TTC549 (cell line): ENCODE measurements around the gene RCAN1.
"Not testable (repeated sequence)": the region's sequence is repeated elsewhere in the genome, so short reads cannot be mapped to it uniquely, and the experiment has no call there.

Experiments used
- FAIRE-seq: peaks from 2 replicates; lab custom pipeline; 2012; peaks lifted over from hg19 to GRCh38; lab: Jason Lieb, UNC

RCAN1 gene

DNA sequence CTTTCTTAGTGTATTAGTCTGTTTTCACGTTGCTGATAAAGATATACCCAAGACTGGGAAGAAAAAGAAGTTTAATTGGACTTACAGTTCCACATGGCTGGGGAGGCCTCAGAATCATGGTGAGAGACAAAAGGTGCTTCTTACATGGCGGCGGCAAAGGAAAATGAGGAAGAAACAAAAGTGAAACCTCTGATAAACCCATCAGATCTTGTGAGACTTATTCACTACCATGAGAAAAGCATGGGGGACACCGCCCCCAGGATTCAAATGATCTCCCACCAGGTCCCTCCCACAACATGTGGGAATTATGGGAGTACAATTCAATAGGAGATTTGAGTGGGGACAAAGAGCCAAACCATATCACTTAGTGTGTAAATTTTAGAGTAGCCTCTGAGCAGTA lies 46.1 kb downstream of the RCAN1 start:
- FAIRE-seq, result not testable (repeated sequence)

DNA sequence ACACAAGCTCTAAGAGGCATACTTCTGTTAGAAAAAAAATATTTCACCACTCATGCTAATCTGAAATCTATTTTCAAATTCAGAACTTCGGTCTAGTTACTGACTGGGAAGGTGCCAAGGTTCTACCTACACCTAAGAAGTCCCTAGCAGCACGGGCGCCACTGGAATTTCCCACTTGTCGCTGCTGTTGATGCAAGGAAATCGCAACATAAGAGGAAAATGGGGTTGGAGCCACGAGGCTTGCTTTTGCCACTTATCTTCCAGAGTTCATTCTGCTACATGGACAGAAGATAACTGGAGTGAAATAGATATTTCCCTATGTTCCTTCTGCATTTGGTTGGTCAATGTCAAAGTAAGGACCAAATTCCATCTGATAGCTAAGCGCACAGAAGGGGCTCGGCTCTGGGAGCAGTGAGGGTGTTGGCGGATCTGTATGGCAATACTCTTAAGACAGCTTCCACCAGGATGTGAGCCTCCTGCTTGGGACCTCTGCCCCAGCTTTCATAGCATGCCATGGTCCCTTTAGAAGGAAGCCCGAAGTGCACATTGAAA lies 47.2 kb downstream of the RCAN1 start:
- no peak for FAIRE-seq

DNA sequence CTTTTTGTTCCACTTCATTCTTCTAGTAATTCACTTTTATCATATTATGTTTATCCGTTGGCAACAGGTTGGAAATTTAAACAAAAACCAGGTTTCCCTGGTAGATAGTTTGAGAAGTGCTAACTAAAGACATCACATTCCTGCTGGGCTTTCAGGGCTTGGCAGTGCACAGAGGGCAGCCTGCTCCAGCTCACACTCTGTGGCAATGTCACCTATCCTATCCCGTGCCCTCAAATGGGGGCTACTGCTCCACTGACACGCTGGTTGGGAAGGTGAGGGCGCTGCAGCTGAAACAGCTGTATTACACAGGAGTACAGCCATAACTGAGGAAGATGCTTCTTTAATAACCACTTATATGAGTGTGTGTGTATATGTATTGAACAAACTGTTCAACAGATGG lies 49.7 kb downstream of the RCAN1 start:
- no peak for FAIRE-seq

DNA sequence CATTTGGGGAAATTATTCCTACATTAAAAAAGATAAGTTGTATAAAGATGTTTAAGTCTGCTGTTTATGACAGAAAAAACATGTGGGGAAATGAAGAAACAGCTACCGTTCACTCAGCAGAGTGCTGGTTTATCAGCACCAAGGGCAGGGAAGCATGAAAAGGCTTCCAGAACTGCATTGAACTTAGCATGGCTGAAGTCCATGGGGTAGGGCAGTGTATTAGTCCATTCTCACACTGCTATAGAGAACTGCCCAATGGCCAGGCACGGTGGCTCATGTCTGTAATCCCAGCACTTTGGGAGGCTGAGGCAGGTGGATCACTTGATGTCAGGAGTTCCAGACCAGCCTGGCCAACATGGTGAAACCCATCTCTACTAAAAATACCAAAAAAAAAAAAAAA lies 51.5 kb downstream of the RCAN1 start:
- FAIRE-seq, result not testable (repeated sequence)

DNA sequence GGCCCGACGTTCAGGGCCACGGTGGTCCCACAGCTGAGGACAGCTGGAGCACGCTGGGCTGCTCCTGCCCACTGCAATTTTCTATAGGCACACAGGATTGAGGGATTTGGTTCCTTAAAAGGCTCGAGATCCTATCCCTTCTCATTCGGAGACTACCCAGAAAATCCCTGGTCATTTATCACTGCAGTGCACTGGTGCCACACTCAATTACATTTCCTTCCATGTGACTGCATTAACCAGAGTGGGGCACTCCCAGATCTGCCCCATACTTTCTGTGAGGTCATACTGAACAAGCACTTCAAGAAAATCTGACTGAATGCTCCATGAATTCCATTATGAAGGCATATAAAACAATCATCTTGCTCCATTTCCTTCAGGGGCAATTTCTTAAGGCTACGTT lies 53.1 kb downstream of the RCAN1 start:
- FAIRE-seq, result no peak

DNA sequence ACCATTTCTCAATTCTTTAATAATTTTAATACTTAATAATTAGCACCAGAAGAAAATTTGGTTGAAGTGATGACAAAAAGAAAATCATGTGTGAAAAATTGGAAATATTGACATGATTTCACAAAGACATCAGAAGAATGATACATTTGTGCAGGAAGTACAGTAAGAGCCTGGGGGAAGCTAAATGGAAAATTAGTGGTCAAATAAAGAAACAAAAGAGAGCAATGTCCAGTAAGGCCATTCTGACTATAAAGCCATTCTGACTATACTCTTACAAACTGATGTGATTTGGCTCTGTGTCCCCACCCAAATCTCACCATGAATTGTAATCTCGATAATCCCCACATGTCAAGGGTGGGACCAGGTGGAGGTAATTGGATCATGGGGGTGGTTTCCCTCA lies 54.3 kb downstream of the RCAN1 start:
- FAIRE-seq, result no peak

DNA sequence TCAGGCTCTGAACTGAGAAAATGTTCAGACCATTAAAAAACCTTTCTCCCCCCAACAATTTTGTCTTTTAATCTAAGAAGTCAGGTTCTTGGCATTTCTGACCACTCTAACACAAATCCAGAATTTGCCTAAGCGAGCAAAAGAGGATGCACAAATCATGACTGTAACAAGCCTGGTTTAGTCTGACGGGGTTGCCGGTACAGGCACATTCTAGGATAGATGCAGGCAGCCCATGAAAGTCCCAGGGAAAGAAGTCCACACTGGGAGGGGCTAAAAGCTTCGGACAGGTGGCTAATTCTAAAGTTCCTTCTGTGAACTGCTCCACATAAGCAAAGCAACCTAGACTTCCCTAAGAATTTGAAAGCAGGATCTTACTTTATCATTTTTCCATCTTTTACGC lies 54.9 kb downstream of the RCAN1 start:
- no peak for FAIRE-seq

DNA sequence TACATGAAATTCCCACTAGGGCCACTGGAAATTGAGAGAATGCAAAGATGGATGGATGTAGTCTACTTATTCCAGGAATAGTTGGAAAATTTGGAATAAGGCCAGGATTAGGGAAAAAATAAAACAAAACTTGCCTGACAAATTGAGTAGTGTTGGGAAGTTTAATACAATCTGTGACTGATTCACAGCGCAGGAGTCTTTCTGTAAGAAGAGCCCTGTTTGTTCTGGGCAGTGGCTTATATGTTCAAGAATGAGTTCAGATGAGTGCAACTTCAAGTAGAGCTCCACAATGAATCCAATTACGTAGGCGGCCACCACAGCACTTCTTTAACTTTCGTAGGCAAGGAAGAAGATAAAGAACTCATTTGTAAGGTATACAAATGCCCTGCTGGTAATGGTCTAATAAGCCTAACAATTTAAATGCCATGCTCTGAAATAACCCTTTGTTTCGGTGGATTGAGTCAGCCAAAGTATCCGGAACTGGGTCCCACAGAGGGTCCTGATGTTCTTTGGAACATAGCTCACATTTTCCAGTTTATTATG lies 55.8 kb downstream of the RCAN1 start:
- FAIRE-seq, result no peak

DNA sequence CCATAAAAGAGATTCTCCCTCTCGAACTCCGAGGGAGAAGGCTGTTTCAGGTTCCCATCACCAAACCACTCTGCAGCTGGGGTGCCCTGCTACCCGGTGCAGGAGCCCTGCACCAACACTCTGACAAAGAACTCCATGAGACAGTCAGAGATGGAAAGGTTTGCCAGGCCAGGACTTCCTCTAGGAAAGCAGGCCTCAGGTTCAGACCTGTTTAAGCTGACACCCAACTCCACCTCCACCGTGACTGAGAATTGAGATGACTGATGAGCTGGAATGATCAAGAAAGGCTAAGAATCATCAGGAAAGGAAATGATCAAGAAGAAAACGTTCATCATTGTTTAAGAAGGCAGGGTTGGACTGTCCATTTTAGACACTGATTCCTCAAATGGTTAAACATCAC lies 56.7 kb downstream of the RCAN1 start:
- FAIRE-seq, result no peak

DNA sequence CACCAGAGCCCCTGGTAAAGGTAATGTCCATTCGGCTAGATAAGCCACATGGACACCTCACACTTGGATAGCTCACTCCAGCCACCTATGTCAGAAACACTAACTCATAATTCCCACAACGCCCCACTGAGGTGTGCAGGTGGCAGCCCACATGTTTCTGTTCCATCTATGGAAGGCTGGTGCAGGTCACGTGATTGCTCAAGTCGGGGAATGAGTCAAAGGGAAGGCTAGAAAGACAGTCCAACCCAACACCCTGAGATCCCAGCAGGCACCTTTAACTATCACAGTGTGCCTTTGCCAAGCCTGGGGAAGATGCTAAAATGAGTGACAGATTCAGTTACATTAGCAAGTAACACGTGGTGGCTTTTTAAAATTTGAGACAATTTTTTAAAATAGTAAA lies 57.7 kb downstream of the RCAN1 start:
- no peak for FAIRE-seq

DNA sequence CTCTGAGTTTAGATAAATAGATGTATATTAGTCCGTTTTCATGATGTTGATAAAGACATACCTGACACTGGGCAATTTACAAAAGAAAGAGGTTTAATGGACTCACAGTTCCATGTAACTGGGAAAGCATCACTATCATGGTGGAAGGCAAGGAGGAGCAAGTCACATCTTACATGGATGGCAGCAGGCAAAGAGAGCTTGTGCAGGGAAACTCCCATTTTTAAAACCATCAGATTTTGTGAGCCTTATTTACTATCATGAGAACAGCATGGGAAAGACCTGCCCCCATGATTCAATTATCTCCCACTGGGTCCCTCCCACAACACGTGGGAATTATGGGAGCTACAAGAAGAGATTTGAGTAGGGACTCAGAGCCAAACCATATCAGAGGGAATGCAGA lies 60.2 kb downstream of the RCAN1 start:
- not testable (repeated sequence) for FAIRE-seq

DNA sequence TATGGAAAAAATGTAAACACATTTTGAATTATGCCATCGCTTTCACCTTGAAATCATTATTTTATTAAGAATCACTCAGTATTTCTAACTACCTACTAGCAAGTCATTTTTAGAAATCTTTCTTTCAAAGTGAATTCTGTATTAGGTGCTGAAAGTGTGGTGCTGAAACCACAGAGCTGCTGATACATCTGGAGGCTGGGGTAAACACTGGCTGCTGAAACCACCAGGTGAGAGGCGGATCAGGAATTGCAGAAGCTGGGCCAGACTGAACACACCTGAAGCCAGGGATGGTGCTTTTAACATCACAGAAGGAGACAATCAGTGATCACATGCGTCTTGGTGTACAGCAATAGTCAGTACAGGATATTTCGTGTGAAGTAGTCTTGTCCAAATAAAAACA lies 60.7 kb downstream of the RCAN1 start:
- FAIRE-seq, result no peak

DNA sequence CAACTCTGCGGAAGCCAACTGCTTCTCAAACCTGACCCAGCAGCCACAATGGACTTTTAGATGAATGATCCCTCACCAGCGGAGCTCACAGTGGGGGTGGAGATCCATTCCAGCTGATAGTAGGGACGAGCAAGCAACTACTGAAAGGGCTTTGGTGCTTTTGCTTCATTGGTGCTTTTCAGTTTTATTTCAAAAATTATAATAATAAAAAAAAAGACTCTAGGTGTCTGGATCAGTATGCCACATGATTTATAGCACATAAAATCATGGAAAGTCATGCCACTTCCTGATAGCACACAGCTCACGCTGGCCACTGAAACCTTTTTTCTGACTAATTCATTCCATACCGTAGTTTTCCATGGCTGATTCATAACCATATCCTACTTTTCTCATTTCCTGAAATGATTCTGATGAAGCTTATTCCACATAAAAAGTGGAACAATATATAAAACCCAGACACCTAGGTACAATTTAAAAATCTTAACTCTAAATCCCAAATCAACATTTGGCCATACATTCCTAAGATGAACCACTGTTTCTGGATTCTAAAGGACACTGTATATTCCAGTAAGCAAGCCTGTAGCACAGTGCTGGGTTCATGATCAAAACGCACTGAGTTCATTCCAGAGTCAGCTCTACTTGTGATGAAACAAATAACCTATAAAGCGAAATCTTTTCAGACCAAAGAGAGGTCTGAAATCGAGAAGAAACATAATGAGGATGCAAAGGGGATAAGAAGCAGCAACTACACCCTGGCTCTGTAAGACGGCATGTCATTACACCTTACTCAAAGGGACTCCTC lies 61.6 kb downstream of the RCAN1 start:
- no peak for FAIRE-seq

DNA sequence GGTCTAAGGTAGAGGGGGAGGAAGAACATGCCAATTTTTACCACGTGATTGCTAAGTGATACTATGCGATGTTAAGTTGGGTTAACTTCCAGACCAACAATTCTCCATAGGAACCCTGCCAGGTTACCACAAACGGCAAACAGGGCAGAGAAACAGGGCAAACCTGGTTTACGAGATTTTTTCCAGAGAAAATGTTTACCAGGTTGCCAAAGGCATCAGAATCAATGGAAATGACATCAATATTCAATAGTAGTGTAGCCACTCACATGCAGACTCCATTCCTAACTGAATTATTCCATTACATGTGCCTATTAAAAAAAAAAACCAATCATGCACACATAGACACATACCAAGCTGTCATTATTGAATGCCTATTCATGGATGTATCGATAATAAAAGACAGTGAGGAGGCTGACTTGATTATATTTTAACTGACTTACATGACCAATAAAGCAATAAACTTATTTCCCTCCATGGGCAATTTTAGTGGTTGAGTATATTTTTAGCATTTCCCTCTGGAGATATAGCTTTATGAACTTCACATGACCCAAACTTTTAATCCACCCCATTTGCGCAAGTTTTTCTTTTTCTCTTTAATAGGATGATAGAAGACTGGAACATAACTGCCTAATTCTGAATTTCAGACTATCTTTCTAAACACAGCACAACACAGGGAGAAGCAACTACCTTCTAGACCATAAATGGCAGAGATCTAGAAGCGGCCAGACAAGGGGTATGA lies 62.4 kb downstream of the RCAN1 start:
- FAIRE-seq, result no peak

DNA sequence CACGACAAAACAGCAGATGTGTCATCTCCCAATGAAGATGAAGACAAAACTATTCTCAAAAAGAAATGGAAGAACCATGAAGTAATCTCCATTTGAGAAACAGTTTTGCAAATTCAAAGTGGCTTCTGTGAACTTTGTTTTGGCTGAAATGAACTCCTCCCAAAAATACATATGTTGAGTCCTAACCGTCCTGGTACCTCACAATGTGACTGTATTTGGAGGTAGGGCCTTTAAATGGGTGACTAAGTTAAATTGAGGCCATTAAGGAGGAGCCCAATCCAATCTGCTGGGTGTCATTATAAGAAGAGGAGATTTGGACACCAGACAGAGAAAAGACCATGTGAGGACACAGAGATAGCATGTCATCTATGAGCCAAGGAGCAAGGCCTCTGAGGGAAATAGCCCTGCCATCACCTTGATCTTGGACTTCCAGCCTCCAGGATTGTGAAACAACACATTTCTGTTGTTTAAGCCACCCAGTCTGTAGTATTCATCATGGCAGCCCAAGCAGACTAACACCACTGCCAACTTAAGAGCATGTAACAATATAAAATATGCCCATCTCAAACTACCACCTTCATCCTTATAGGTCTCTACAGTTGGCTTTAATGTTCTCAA lies 64.6 kb downstream of the RCAN1 start:
- no peak for FAIRE-seq

DNA sequence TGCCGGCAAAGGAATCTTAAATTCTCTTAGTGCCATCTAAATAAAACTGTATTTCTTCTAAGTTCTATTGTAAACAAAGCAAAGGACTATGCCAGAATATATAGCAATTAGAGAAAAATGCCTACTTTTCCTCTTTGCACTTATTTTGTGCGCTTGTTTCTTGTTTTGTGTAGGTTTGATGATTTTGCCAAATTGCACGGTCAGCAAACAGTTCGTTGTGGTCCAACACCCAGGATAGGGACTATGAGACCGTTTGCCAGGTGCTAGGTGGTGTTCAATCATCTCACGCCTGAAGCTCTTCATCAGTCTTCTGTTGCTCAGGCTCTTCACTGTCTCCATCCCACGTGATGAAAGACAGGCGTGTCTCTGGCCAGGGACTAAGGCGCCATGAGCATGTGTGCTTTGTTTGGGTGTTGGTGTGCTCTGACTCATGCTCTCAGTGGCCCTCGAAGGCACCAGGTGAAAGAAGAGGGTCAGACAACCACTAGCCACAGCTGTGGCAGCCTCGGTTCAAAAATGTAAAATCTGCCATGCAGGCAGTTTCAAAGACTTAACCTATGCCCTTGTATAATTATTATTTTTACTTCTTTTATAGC lies 66.0 kb downstream of the RCAN1 start:
- FAIRE-seq, result no peak

DNA sequence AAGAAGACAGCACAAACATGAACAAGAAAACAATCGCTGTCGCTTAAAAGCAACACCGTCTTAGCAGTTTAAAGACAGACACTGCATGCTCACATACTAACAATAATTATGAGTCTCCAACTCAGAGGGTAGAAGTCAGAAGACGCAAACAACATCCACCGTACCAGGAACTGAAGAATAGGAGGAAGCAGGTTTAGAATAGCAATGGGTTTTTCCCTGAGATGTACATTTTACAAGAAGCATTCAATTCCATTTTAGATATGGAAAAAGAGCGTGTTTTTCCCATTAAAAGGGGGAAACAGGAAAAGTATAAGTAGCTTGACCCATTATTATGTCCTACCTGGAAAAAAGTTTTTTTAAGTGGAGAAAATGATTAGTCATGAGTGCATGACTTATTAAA lies 68.4 kb downstream of the RCAN1 start:
- no peak for FAIRE-seq

DNA sequence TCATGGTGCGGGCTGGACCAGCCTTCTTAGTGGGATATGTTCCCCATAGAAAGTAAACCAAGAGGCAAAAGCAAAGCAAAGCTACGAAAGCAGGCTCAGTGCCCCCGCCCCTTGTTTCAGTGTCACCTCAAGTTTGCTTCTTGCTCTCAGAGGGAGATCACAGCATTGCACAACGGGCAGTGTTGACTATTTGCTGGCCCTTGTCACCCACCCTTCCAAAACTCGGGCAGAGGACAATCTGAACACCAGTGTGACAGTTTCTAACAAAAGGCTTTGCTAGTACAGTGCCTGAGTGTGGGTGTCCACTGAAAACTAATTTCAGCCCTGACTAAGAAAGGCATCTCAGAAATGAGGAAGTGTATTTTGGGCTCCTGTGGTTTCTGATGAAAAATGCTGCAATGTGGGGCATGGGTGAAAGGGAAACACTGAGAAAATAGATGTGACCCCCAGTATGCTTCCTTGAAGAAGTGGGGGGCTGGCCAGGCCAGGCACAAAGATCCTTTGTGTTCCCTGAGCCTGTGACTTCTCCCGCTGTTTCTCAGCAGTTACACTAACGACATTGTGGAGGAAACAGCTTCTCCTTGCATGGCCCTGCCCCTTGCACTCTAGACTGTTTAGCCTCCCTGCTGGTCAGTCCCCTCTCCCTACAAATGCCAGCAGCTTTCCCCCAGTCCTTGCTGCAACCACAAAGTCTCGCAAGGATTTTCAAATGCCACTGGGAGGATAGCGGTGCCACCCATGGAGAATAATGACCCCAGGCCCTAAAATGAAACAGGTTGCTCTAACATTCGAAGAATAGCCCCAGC lies 69.6 kb downstream of the RCAN1 start:
- FAIRE-seq, result no peak

DNA sequence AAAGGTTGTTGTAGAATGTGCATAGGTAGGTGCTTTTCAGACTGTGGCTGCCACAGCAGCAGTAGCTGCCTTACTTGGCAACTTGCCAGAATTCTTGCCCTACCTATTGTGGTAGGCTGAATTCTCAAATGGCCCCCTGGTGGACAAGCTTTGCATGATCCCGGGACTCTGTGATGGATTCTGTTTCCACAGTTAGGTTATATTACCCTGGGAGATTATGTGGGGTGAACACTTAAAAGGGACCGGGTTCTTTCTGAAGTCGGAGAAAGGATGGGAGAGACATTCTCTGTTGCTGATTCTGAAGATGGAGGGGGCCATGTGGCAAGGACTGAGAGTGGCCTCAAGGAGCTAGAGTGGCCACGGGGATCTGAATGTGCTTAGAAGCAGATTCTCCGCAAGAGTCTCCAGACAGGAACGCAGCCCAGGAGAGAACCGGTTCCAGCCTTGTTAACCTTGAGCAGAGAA lies 70.8 kb downstream of the RCAN1 start:
- FAIRE-seq, result no peak

DNA sequence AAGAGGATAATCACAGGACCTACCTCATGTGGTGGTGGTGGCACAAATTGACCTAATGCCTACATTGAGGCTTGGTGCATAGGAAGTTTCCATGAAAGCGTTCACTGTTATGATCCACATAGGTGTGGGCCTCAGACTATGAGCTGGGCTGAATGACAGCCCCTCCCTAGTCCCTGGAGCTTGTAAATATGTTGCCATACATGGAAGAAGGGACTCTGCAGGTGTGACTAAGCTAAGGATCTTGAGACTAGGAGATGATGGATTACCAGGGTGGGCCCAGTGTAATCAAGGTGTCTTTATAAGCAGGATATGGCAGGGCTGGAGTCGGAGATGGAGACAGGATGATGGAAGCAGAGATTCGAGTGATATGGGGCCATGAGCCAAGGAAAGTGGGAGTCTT lies 71.9 kb downstream of the RCAN1 start:
- FAIRE-seq, result no peak

DNA sequence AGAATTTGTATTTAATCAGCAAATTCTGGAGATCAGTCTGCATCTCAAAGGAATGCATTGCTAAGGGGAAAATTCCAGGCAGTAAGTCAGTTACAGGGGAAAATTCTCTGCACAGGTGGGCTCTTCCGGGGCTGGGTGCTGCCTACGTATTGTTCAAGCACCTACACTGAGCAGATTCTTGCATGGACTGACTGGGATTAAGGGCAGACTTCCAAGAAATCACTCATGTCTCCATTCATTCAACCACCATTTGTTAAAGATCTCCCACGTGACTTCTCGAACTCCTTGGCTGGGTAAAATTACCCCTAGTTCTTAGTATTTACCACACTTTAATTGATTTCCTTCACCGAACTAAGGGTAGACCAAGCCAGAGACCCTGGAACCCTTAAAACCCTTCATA lies 74.7 kb downstream of the RCAN1 start:
- FAIRE-seq, result no peak

DNA sequence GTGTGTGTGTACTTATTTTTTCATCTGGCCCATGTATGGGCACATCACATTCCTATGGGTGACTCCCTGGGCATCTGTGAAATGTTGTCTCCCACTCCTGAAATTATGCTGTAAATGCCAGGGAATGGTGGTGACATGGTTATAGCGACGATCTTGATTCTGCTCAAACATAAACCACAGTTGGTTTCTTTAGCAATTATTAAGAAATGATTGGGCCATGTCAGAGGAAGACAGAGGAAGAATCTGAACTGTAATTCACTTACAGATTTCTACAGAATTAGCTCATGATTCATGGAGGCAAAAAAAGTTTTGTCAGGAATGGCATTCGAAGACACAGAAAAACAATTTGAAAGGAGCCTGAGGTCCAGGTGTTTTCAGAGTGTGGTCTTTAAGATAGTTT lies 77.1 kb downstream of the RCAN1 start:
- no peak for FAIRE-seq
